DND-41 (cell line): ENCODE results near the gene PAX1.

Source experiments
- ATAC-seq: fragments of 200-7000 bp; cut with Tn5 transposase; 3 replicates; pipeline ENCODE4 v1.9.1; 2021; ENCODE audit warnings: low read depth; ENCODE audit not compliant: insufficient read depth
- DNase-seq: peaks from one replicate; pipeline ENCODE4 v3.0.0-alpha.2; 2020
- H2AFZ ChIP-seq: 2 replicates; pipeline ENCODE4 v1.6.0; 2012; ENCODE audit warnings: low read depth, low read length
- H3K27ac ChIP-seq: 2 replicates; pipeline ENCODE4 v1.5.1; 2012; ENCODE audit warnings: low read length, inconsistent platforms
- H3K27me3 ChIP-seq: fragments of 200-600 bp; sonication (generic); 2 replicates; pipeline ENCODE4 v1.6.0; 2012; ENCODE audit warnings: low read length, mild to moderate bottlenecking, inconsistent platforms; ENCODE audit not compliant: insufficient read depth, poor library complexity
- H3K36me3 ChIP-seq: 2 replicates; pipeline ENCODE4 v1.5.1; 2012; ENCODE audit warnings: low read length, inconsistent platforms; ENCODE audit not compliant: insufficient read depth
- H3K4me1 ChIP-seq: 2 replicates; pipeline ENCODE4 v1.5.1; 2012; ENCODE audit warnings: mild to moderate bottlenecking, low read length; ENCODE audit not compliant: insufficient read depth
- H3K4me2 ChIP-seq: 2 replicates; pipeline ENCODE4 v1.6.0; 2012; ENCODE audit warnings: mild to moderate bottlenecking, moderate library complexity, low read length, inconsistent platforms; ENCODE audit not compliant: insufficient read depth
- H3K4me3 ChIP-seq, 2 experiments: fragments of 200-600 bp in 1 of 2; shearing (Covaris generic) in 1 of 2; 2 replicates each; pipeline ENCODE4 v1.5.1; 2012 to 2016; ENCODE audit warnings: inconsistent platforms in 2 of 2, low read length in 2 of 2, mild to moderate bottlenecking in 2 of 2, low read depth in 1 of 2, moderate library complexity in 1 of 2
- H3K79me2 ChIP-seq: 2 replicates; pipeline ENCODE4 v1.6.0; 2012; ENCODE audit warnings: low read length, inconsistent platforms; ENCODE audit not compliant: insufficient read depth
- H3K9ac ChIP-seq: 2 replicates; pipeline ENCODE4 v1.6.0; 2012; ENCODE audit warnings: low read depth, mild to moderate bottlenecking, inconsistent platforms, low read length, moderate library complexity
- H3K9me3 ChIP-seq: 2 replicates; pipeline ENCODE4 v1.5.1; 2012; ENCODE audit warnings: low read length, moderate library complexity, mild to moderate bottlenecking, inconsistent platforms; ENCODE audit not compliant: insufficient read depth, severe bottlenecking
- H4K20me1 ChIP-seq: 2 replicates; pipeline ENCODE4 v1.6.0; 2012; ENCODE audit warnings: low read length; ENCODE audit not compliant: insufficient read depth
- CTCF ChIP-seq: IDR thresholded peaks from 2 replicates; pipeline ENCODE4 v1.5.1; 2012; ENCODE audit warnings: borderline replicate concordance, low read length, moderate library complexity, mild to moderate bottlenecking; ENCODE audit not compliant: poor library complexity, severe bottlenecking; ENCODE audit errors: extremely low read depth
- EZH2 ChIP-seq: IDR thresholded peaks from 3 replicates; pipeline ENCODE4 v1.6.1; 2012; ENCODE audit warnings: borderline replicate concordance, low read depth, mild to moderate bottlenecking, moderate library complexity, low read length, inconsistent platforms; ENCODE audit not compliant: severe bottlenecking

PAX1 gene

GRCh38 chr20:21702553-21703470 is 2.7 kb upstream of the PAX1 start:
- Histone ChIP-seq H3K79me2 (no peaks in the 10 kb centered on the region), H3K36me3 (no peaks in the 10 kb centered on the region), H3K27ac (no peak overlapping the region), H3K4me1 (no peaks in the 10 kb centered on the region), H3K9ac (no peak overlapping the region), H4K20me1 (no peaks in the 10 kb centered on the region), H3K4me2 (no peak overlapping the region), H3K4me3 (no peak overlapping the region), H2AFZ (no peak overlapping the region), H3K27me3 (peaks cover 5% of the 10 kb centered on the region), H3K9me3 (peaks cover 4% of the 10 kb centered on the region)
- TF ChIP-seq EZH2 (no peak), CTCF (peak; percentile 17)
- no peak for ATAC-seq
- DNase-seq, result no peak

GRCh38 chr20:21703717-21704407 is 1.6 kb upstream of the PAX1 start:
- Histone ChIP-seq H2AFZ (no peak overlapping the region), H3K36me3 (no peaks in the 10 kb centered on the region), H3K9me3 (peaks cover 4% of the 10 kb centered on the region), H3K27ac (no peak overlapping the region), H3K4me2 (no peak overlapping the region), H4K20me1 (no peaks in the 10 kb centered on the region), H3K9ac (no peak overlapping the region), H3K27me3 (no peaks in the 10 kb centered on the region), H3K79me2 (no peaks in the 10 kb centered on the region), H3K4me3 (no peak overlapping the region), H3K4me1 (no peaks in the 10 kb centered on the region)
- DNase-seq (no peak), ATAC-seq (no peak)
- TF ChIP-seq EZH2 (no peak), CTCF (no peak)

GRCh38 chr20:21704408-21705385 is 767 bp upstream of the PAX1 start:
- no peaks in the 10 kb centered on the region for H3K27me3 ChIP-seq
- no peak overlapping the region for H3K9ac ChIP-seq
- H3K4me1 ChIP-seq, result no peaks in the 10 kb centered on the region
- no peaks in the 10 kb centered on the region for H4K20me1 ChIP-seq
- H3K36me3 ChIP-seq, result no peaks in the 10 kb centered on the region
- TF ChIP-seq EZH2, result no peak
- ATAC-seq (no peak), DNase-seq (no peak)
- no peak overlapping the region for H2AFZ ChIP-seq
- H3K4me3 ChIP-seq, result no peak overlapping the region
- no peaks in the 10 kb centered on the region for H3K79me2 ChIP-seq
- H3K27ac ChIP-seq, result no peak overlapping the region
- peaks cover 4% of the 10 kb centered on the region for H3K9me3 ChIP-seq
- no peak overlapping the region for H3K4me2 ChIP-seq
